Thyroid gland (tissue), 4 donors: ENCODE data around the gene FAM53B. TPM values are rescaled to one million over a fixed set of nuclear protein-coding genes. Genes with fewer than 3 reads are reported as not detected.

ENCODE experiments used
- DNase-seq, 2 donors: peaks; one replicate each; pipeline ENCODE4 v3.0.0-alpha.2; 2019
- H3K27ac ChIP-seq, 3 donors: fragments of 200-600 bp; sonication (generic); 1 replicate in 2 of 3; 2 replicates in 1 of 3; pipeline ENCODE4 v1.5.1; 2016 to 2019; ENCODE audit warnings: mild to moderate bottlenecking in 1 of 3, moderate library complexity in 1 of 3
- H3K27me3 ChIP-seq: fragments of 200-600 bp; sonication (generic); one replicate; pipeline ENCODE4 v1.5.1; 2019
- H3K36me3 ChIP-seq, 2 donors: fragments of 200-600 bp; sonication (generic); one replicate each; pipeline ENCODE4 v1.5.1; 2016 to 2019
- H3K4me1 ChIP-seq, 2 donors: fragments of 200-600 bp; sonication (generic); one replicate each; pipeline ENCODE4 v1.5.1; 2017 to 2019
- H3K4me3 ChIP-seq, 3 donors: fragments of 200-600 bp; sonication (generic); replicated peaks in 1 of 3; 1 replicate in 2 of 3; 2 replicates in 1 of 3; pipeline ENCODE4 v1.5.1; 2016; ENCODE audit warnings: mild to moderate bottlenecking in 1 of 3
- H3K9me3 ChIP-seq: fragments of 200-600 bp; sonication (generic); one replicate; pipeline ENCODE4 v1.5.1; 2017
- CTCF ChIP-seq, 6 experiments: fragments of 200-600 bp in 3 of 6; fragments of 450-650 bp in 3 of 6; sonication (generic) in 3 of 6; IDR thresholded peaks; one replicate each; pipeline ENCODE4 v1.5.1; 2016 to 2019; ENCODE audit warnings: antibody characterized with exemption in 6 of 6, mild to moderate bottlenecking in 2 of 6, inconsistent platforms in 1 of 6, moderate library complexity in 1 of 6
- POLR2A ChIP-seq, 2 donors: fragments of 450-650 bp; IDR thresholded peaks; one replicate each; pipeline ENCODE4 v1.6.1; 2017; ENCODE audit warnings: antibody characterized with exemption in 2 of 2, mild to moderate bottlenecking in 2 of 2, moderate library complexity in 1 of 2
- WGBS, 2 donors: methylation state at CpG; one replicate each; pipeline ENCODE4 v1.1.5; 2017; 5-methylcytosine and 5-hydroxymethylcytosine counted together
- intact Hi-C: fragments of 100-400 bp; cut with DNase I; formaldehyde crosslinking; loops from one replicate; pipeline ENCODE4 v1.15.1; 2023
- total RNA-seq, 4 donors: library from RNA; depleted of rRNA; stranded (reverse); fragments of >200 nt; gene quantifications; one replicate each; pipeline ENCODE4 v1.2.3, GENCODE V29; 2016

The FAM53B gene
- total RNA-seq, 4 donors from 2014 or later = 37.6 to 96.3 (median 80.4) TPM

- DNase-seq = no peak
- no peak overlapping the region for H3K4me3 ChIP-seq
- intact Hi-C loops = no loop called here
- no peak for TF ChIP-seq POLR2A (IDR thresholded peaks at IDR 0.05)
- no peak for TF ChIP-seq CTCF (IDR thresholded peaks at IDR 0.05)
- H3K9me3 ChIP-seq = no peaks in the 10 kb centered on the region
- no peaks in the 10 kb centered on the region for H3K36me3 ChIP-seq
- H3K27ac ChIP-seq = peak overlapping the region in 1 of 3 donors; percentile 86
- peaks cover 49 to 50% of the 10 kb centered on the region in 2 donors for H3K4me1 ChIP-seq
- no peaks in the 10 kb centered on the region for H3K27me3 ChIP-seq
- 84 to 85% methylated on average over 16 to 17 of the region's 19 CpGs for WGBS, 2 donors
Observed at GRCh38 chr10:124636271-124636995, 107.7 kb downstream of the FAM53B start.

GRCh38 chr10:124632566-124632965 lies 111.6 kb downstream of the FAM53B start:
- no peaks in the 10 kb centered on the region for H3K36me3 ChIP-seq
- peaks cover 52 to 56% of the 10 kb centered on the region in 2 donors for H3K4me1 ChIP-seq
- no peak for TF ChIP-seq CTCF (IDR thresholded peaks at IDR 0.05)
- no peak for TF ChIP-seq POLR2A (IDR thresholded peaks at IDR 0.05)
- intact Hi-C loops = no loop called here
- DNase-seq = peak; percentile 50 to 57
- H3K4me3 ChIP-seq = no peak overlapping the region
- H3K27me3 ChIP-seq = no peaks in the 10 kb centered on the region
- no peaks in the 10 kb centered on the region for H3K9me3 ChIP-seq
- WGBS, 2 donors = 40 to 41% methylated on average over 5 to 10 of the region's 10 CpGs
- H3K27ac ChIP-seq = peak overlapping the region; percentile 88 to 98 (median 93)

GRCh38 chr10:124632064-124632531 lies 112.1 kb downstream of the FAM53B start:
- 23 to 26% methylated on average over 15 to 19 of the region's 19 CpGs for WGBS, 2 donors
- intact Hi-C loops = no loop called here
- Histone ChIP-seq H3K27ac (peak overlapping the region; percentile 88 to 98 (median 93)), H3K4me3 (no peak overlapping the region), H3K9me3 (no peaks in the 10 kb centered on the region), H3K27me3 (no peaks in the 10 kb centered on the region), H3K36me3 (no peaks in the 10 kb centered on the region), H3K4me1 (peaks cover 57 to 60% of the 10 kb centered on the region in 2 donors)
- peak; percentile 96 for DNase-seq
- TF ChIP-seq POLR2A (IDR thresholded peaks at IDR 0.05) (peak in 1 of 2 donors; percentile 49), CTCF (IDR thresholded peaks at IDR 0.05) (peak in 5 of 6 experiments; percentile 32 to 85 (median 62))

- DNase-seq = peak in 1 of 2 donors; percentile 38
- Histone ChIP-seq H3K27me3 (no peaks in the 10 kb centered on the region), H3K27ac (peak overlapping the region; percentile 88 to 98 (median 93)), H3K4me3 (no peak overlapping the region), H3K4me1 (peaks cover 70 to 76% of the 10 kb centered on the region in 2 donors), H3K36me3 (no peaks in the 10 kb centered on the region), H3K9me3 (no peaks in the 10 kb centered on the region)
- WGBS, 2 donors = 88 to 97% methylated on average over 5 of the region's 5 CpGs
- intact Hi-C loops = no loop called here
- TF ChIP-seq CTCF (IDR thresholded peaks at IDR 0.05) (no peak), POLR2A (IDR thresholded peaks at IDR 0.05) (no peak)
Observed at GRCh38 chr10:124630551-124630950, 113.6 kb downstream of the FAM53B start.

- Histone ChIP-seq H3K27me3 (no peaks in the 10 kb centered on the region), H3K4me1 (peaks cover 77 to 83% of the 10 kb centered on the region in 2 donors), H3K9me3 (no peaks in the 10 kb centered on the region), H3K36me3 (no peaks in the 10 kb centered on the region), H3K27ac (peak overlapping the region; percentile 88 to 98 (median 93)), H3K4me3 (no peak overlapping the region)
- DNase-seq = no peak
- 77 to 85% methylated on average over 5 to 6 of the region's 6 CpGs for WGBS, 2 donors
- intact Hi-C loops = loop anchor here (5.0 to 10.0 kb wide), 2 partner anchors 65 to 112 kb away; partner anchors contain the start of gene FAM53B
- TF ChIP-seq POLR2A (IDR thresholded peaks at IDR 0.05) (no peak), CTCF (IDR thresholded peaks at IDR 0.05) (no peak)
Observed at GRCh38 chr10:124629842-124630241, 114.3 kb downstream of the FAM53B start.
